GM19239 (cell line): Measurements from ENCODE around the gene A4GNT.
"Not testable (repeated sequence)": the region's sequence is repeated elsewhere in the genome, so short reads cannot be mapped to it uniquely, and the experiment has no call there.

Experiments used
- DNase-seq: peaks from one replicate; pipeline ENCODE4 v3.0.0; 2011; ENCODE audit warnings: low spot score; ENCODE audit not compliant: insufficient read length
- FAIRE-seq: peaks from 2 replicates; lab custom pipeline; 2011; peaks lifted over from hg19 to GRCh38; lab: Jason Lieb, UNC

Gene A4GNT

DNA sequence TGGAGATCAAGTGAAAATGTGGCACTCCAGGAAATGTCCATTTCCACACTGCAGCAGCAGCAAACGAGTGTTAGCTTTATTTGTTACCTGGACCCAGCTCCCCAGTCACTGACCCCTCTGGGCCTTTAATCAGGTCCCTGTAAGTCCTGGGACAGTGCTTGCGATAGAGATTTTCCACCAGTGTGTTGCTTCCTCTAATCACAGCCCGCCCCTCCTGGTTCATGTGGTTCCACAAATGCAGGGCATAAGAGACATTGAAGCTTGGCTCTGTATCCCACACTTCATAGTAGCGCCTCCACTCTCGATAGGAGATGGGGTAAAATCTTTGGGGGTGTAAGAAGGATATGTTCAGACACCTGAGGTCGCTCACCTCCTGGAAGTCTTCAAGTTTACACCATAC is 8.0 kb downstream of the A4GNT start:
- FAIRE-seq, result no peak
- no peak for DNase-seq

DNA sequence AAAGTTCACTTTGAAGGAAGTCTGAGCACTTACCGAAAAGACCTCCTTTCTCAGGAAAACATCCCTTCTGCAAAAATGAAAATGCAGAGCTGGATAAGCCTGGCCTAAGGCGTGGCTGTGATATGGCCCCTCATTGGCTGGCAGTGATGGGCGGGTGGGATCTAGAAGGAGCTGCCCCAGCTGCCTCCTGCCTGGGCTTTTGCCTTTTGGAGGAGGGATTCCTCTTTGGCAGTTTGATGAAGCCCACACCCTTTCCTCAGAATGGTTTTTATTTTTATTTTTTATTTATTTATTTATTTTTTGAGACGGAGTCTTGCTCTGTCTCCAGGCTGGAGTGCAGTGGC is 12.8 kb downstream of the A4GNT start:
- FAIRE-seq, result no peak

DNA sequence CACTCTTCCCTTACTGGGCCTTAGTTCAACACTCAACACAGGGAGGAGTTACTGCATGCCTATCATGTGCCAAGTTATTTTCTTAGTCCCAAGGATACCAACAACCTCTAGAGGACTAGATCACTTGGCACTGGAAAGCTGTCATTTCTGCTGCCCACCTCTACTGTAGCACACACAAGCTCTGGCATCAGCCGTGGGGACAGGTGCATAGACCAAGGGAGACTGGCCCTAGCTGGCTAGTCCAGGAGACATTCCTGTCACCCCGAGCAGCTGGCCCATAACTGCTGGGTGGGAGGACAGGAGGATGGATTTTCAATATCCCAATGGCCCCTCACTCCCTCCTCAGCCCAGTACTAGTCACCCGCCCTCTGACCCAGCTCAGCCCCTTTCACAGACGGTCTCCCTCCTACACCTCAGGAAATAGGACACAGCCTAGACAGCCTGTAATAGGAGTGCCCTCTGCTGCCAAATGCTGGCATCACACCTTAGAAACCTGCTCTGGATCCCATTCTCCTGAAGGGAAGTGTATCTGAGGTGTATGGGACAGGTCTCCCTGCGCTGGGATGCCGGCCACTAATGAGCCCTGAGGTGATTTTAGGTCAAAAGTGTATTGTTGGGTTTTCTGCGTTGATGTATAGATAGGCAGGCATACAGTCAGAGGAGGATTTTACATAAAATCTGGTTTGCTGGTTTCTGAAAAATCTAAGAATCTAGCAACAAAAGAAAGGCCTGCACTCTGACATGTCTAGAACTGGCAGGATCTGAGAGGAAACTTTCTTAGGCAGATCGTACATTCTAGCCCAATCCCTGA is 13.4 kb downstream of the A4GNT start:
- FAIRE-seq, result peak; percentile 80
- DNase-seq, result peak; percentile 47

More for the DNA sequence above, 12.8 kb downstream of the A4GNT start:
- no peak for DNase-seq

DNA sequence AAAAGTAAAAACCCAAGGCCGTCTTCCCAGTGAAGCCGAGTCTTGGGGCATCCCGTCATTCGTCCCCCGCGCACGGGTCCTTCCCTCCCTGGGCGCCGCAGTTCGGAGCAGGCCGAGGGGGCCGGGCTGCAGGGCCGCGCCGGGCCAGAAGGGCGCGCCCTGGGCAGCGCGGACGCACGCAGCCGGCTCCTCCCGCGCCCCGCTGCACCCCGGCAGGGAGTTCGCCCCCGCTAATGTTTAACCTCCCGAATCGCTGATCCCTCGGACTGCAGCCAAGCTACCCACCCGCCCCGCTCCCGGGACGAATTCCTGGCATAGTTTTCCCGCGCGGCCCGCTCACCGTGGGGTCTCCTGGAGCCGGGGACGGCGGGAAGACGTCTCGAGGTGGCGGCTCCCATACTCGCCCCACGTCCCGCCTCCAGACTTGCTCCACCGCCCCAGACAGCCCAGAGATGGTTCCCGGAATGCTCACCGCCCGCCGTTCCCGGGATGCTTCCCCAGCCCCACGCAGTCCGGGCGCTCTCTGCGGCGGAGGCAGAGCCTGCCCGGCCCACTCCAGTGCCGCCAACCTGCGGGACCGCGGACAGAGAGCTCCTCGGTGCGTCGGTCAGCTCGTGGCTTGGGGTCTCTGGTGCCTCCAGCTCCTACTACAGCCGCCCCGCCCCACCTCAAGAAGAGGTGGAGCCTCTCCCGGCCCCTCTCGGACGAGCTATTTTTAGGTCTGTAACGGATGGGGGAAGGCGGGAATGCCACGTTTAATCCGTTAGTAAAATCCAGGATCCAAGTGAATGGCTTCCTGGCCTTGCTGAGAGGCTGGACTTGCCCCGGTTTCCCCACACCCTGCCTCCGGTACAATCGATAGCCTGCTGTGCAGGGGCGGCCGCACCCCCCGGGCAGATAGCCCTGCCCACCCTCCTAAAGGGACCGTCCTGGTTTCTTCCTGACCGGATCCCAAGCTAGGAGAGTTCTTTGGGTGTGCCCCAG is 16.9 kb downstream of the A4GNT start, which contains the start of gene DZIP1L:
Gene DZIP1L, minus strand, starts transcription at position 621 of the 984 bp plus-strand sequence. CDS start 11,637 bp downstream, outside the sequence.
- FAIRE-seq, result no peak
- DNase-seq, result peak; percentile 53

DNA sequence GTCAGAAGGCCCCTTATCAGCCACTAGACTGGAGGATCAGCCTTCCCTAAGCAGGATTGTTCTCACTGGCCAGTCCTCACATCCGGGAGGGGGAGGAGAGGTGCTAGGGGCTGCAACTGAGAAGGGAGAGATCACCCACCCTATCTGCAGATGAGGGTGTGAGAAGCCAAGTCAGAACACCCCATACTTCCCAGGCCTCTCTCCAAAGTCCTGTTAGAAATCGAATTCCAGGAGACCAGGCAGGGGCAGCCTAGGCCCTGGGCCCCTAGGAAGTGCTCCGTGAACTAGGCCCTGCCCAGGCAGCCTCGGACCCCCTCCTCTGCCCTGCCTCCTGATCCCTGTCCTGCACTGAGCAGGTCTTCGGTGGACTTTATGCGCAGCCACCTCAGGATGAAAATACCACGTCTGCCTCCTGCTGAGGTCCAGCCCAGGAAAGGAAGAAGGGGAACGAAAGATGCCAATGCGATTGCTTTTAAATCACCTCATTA is 17.7 kb downstream of the A4GNT start:
- FAIRE-seq (no peak), DNase-seq (no peak)

DNA sequence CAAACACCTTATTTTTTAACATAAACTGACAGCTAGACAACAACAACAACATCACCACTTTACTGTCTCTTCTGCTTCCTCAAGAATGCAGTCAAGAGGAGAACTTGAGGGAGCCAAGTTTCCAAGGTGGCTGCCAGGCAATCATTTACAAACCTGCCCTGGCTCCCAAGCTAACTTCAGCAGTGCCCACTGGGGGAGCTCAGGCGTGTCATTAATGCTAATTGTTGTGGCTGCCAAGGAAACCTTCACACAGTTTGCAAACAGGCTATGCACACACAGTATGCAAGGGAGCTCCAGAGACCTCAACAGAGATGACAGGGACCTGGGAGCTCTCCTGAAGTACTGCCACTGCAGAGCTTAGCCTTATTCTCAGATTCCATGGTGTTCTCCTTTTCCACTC is 18.9 kb downstream of the A4GNT start:
- DNase-seq, result no peak

DNA sequence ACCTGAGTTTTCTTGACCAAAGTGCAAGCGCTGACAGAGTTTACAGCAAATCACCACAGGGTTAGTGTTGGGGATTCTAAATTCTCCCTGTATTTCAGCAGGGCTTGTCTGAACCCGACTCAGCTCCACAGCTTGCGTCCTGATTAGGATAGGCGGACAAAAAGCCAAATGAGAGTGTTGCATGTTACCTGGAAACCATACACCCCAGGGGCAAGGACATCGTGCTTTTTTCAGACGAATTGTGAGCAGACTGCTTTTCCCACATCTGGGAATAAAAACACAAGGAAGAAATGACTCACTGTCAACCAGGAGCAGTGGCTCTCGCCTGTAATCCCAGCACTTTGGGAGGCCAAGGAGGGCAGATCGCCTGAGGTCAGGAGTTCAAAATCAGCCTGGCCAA is 19.8 kb downstream of the A4GNT start:
- FAIRE-seq (no peak), DNase-seq (no peak)

More for the DNA sequence above, 18.9 kb downstream of the A4GNT start:
- no peak for FAIRE-seq

DNA sequence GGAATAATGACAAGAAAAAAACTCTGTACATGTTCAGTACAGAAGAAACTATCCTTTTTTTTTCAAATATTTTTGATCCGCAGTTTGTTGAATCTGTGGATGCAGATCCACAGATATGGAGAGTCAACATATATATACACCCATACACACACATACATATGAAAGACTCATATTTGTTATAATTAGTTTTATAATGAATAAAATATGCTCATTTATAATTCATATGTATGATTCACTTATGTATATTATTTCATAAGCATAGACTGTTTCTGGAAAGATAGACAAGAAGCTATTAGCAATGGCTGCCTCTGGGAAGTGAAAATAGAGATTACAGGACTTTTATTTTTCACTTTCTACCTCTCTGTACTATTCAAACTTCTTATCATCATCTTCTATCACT is 26.6 kb downstream of the A4GNT start:
- DNase-seq (no peak), FAIRE-seq (no peak)

DNA sequence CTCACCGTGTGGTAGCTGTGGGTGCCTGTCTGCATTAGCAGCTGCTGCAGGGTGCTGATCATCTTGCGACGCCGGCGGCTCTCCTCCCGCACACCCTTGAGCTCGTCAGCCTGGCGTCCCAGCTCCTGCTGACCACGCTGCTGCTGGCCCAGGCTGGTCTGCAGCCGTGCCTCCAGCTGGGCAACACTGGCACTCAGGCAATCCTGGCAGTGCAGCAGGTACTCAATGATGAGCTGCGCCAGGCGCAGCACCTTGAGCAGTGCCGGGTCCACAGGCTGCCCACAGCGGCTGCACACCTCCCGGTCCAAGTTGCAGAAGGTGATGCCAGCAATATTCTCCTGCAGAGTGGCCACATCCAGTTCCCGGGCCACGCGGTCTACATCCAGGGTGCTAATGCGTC is 28.7 kb downstream of the A4GNT start:
- FAIRE-seq, result no peak
- no peak for DNase-seq

DNA sequence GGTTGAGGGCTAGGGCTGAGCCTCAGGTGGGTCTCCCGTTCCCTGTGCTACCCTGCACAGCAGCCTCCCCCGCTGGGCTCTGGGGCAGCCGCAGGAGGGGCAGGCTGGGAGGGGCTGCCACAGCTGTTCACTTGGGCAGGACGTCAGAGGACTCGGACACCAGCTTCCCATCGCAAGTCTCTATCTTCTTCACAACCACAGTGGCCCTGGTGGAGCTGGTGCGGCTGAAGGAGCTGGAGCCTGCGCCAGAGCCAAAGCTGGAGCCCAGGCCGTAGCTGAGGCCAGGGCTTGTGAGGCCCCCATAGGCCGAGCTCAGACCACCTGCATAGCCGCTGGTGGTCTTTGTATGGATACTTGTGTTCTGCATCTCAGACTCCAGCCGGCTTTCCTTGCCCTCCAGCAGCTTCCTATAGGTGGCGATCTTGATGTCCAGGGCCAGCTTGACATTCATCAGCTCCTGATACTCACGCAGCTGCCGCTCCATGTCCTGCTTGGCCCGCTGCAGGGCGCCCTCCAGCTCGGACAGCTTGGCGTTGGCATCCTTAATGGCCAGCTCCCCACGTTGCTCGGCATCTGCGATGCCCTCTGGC is 30.7 kb downstream of the A4GNT start:
- FAIRE-seq, DNase-seq: not testable (repeated sequence)

DNA sequence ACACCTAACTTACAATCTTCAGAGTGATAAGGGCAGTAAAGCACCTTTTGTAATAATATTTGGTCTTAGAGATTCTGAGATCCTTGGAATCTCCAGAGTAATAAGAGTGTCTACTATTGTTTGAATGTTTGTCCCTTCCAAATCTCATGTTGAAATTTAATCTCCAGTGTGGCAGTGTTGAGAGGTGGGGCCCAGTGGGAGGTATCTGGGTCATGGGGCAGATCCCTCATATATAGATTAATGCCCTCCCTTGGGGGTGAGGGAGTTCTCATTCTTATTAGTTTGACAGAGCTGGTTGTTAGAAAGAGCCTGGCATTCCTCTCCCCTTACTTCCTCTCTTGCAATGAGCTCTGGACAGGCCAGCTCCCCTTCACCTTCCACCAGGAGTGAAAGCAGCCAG is 32.8 kb downstream of the A4GNT start:
- DNase-seq, result no peak
- FAIRE-seq, result no peak

DNA sequence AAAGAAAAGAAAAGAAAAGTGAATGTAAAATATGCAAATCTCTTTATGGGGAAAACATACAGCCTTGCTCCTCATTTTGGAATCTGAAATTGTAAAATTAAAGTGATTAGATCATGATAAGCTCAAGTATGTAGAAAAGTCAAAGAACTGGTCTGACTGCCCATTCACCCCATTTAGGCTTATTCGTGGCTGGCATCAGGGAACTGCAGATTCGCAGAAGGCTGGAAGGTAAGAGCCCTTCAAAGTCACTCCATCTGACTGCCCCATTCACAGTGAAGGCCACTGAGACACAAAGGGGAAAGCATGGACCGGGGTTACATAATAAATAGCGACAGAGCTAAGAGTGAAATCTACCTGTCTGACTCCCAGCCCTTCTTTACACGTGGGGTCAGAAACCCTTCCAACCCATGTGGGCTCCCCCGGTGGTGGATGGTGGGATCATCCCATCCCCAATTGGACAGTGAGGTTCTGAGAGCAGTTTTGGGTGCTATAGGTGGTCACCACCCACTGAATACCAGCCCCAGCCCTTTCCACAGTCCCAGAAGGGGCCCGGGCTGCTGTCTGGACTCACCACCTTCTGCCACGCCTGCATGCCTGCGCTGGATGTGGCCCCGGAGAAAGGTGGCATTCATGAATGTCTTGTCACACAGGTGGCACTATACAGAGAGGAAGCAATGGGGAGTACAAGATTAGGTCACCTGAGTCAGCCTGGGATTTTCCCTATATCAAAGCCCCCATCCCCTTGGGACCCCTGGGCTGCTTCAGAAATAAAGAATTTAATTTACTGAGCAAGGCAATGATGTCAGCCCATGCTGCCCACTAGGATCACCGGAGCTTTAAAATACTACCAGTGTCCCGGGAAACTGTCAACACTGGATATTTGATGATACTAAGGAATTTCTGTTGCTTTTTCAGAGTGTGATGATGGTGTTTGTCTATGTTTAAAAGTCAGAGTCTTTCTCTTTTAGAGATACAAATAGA is 34.7 kb downstream of the A4GNT start:
- FAIRE-seq (no peak), DNase-seq (no peak)

DNA sequence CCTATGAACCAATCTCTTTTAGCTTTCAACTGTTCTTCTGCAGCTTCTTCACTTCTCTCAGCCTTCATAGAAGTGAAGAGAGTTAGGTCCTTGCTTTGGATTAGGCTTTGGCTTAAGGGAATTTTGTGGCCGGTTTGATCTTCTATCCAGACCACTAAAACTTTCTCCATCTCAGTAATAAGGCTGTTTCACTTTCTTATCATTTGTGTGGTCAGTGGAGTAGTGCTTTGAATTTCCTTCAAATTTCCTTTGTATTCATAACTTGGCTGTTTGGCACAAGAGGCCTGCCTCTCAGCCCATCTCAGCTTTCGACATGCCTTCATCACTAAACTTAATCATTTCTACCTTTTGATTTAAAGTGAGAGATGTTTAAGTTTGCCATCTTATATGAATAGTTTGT is 38.5 kb downstream of the A4GNT start:
- FAIRE-seq, result no peak
- no peak for DNase-seq

DNA sequence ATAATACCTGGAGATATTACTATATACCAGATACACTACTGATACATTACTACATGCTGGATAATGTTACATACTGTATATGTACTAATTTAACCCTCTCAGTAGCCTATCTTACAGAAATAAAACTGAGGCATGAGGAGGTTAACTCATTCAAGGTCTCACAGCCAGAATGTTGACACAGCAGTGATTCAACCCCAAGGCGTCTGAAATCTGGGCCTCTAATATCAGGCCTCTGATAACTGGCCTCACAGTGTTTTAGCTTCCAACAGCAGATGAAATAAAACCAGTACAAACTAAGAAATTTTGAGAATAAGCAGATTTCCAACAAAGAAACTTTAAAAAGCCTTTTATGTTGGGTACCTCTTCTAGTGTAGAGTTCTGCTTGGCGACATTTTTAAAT is 40.2 kb downstream of the A4GNT start:
- no peak for DNase-seq
- FAIRE-seq, result no peak

DNA sequence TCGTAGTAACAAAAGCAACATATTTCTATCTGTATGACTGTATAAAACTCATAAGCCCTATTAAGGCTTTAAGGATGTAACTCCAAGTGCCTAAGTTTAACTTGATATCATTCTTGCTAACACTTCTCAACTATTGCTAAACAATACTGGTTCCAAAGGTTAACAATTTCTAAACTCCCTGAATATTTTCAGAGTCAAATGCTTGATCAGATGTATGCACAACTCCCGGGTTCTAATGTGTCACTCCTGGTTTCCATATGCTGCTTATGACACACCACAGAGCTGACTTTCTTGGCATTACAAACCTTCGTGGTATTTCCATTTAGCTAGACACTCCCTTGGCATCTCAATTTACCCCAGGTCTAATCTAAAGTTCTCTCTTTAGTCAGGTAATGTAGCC is 43.1 kb downstream of the A4GNT start:
- no peak for FAIRE-seq
- no peak for DNase-seq

DNA sequence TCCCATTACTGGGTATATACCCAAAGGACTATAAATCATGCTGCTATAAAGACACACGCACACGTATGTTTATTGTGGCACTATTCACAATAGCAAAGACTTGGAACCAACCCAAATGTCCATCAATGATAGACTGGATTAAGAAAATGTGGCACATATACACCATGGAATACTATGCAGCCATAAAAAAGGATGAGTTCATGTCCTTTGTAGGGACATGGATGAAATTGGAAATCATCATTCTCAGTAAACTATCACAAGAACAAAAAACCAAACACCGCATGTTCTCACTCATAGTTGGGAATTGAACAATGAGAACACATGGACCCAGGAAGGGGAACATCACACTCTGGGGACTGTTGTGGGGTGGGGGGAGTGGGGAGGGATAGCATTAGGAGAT is 46.4 kb downstream of the A4GNT start:
- not testable (repeated sequence) for DNase-seq, FAIRE-seq

DNA sequence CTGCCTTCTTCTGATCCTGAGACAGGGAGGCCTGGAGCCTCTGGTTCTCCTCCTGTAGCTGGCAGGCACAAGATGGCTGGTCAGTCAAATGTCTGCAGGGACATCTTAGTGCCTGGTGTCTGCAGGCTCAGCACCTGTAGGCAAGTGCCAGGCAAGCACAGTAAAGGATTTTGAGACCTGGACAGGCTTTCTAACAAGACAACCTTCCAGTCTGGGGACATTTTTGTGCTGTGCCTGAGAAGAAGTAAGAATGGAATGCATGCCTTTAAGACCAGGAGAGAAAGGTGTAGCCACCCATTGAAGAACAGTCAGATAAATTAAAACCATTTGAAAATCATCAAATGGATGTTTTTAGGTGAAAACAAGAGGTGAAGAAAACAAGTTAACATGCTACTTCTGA is 48.0 kb downstream of the A4GNT start:
- no peak for FAIRE-seq

DNA sequence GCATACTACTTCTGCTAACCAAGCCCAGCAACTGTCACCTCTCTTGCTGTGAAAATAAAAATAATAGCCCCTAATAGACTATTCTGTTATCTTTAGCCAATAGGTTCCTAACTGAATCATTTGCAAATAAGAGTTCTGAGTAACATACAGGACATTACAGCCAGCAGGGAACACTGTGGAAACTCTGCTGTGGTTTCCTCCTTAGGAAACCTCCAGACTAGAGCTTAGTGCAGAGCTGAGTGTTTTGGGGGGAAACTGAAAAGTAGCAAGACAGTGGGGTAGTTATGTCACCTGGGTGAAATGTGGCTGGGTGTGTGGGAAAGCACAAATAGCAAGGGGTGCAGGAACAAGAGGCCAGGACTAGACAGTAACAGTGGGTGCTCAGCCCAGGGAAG is 49.2 kb downstream of the A4GNT start:
- DNase-seq (no peak), FAIRE-seq (no peak)

More for the DNA sequence above, 48.0 kb downstream of the A4GNT start:
- no peak for DNase-seq
